Activated T-cell treated with anti-CD3 and anti-CD28 coated beads for 1 hour (primary cell): ENCODE data around the gene RAB11FIP2.
A peak's percentile ranks its signal among the peaks of the same experiment; 100 is the strongest.
"Not testable (repeated sequence)": the region's sequence is repeated elsewhere in the genome, so short reads cannot be mapped to it uniquely, and the experiment has no call there.

Experiments used
- DNase-seq: peaks from one replicate; pipeline ENCODE4 v3.0.0-alpha.2; 2020; ENCODE audit warnings: low read depth

RAB11FIP2 gene

GRCh38 chr10:118046395-118047156 is at the start of gene RAB11FIP2:
Gene RAB11FIP2, minus strand, starts transcription at chr10:118046941. Its CDS starts 778 bp downstream, at chr10:118046163.
- peak; percentile 95 for DNase-seq

- DNase-seq = no peak
These were observed 49.3 kb upstream of the RAB11FIP2 start for GRCh38 chr10:118096022-118096421.

- no peak for DNase-seq
These were observed 45.5 kb upstream of the RAB11FIP2 start for GRCh38 chr10:118092209-118092608.

- DNase-seq = no peak
These were observed 34.1 kb upstream of the RAB11FIP2 start for GRCh38 chr10:118080817-118081216.

GRCh38 chr10:118076705-118077104 is 30.0 kb upstream of the RAB11FIP2 start:
- DNase-seq = no peak

GRCh38 chr10:118072840-118073239 is 26.1 kb upstream of the RAB11FIP2 start:
- DNase-seq = no peak

GRCh38 chr10:118067389-118067788 is 20.6 kb upstream of the RAB11FIP2 start:
- DNase-seq = not testable (repeated sequence)

- no peak for DNase-seq
These were observed 16.1 kb upstream of the RAB11FIP2 start for GRCh38 chr10:118062798-118063238.

- no peak for DNase-seq
These were observed 11.6 kb upstream of the RAB11FIP2 start for GRCh38 chr10:118058371-118058770.

- no peak for DNase-seq
These were observed 10.6 kb upstream of the RAB11FIP2 start for GRCh38 chr10:118057361-118057760.

GRCh38 chr10:118054383-118054782 is 7.6 kb upstream of the RAB11FIP2 start:
- DNase-seq = no peak

GRCh38 chr10:118052816-118053215 is 6.1 kb upstream of the RAB11FIP2 start:
- DNase-seq = no peak

GRCh38 chr10:118047880-118048279 is 1.1 kb upstream of the RAB11FIP2 start:
- no peak for DNase-seq

- no peak for DNase-seq
These were observed 497 bp upstream of the RAB11FIP2 start for GRCh38 chr10:118047157-118047719.

GRCh38 chr10:118045837-118046394 is 825 bp downstream of the RAB11FIP2 start:
- DNase-seq = peak; percentile 4

GRCh38 chr10:118045158-118045836 is 1.4 kb downstream of the RAB11FIP2 start:
- no peak for DNase-seq

GRCh38 chr10:118042827-118043242 is 3.9 kb downstream of the RAB11FIP2 start:
- no peak for DNase-seq

- DNase-seq = no peak
These were observed 4.4 kb downstream of the RAB11FIP2 start for GRCh38 chr10:118042336-118042735.

- no peak for DNase-seq
These were observed 5.4 kb downstream of the RAB11FIP2 start for GRCh38 chr10:118041316-118041715.

GRCh38 chr10:118036281-118036875 is 10.4 kb downstream of the RAB11FIP2 start:
- no peak for DNase-seq

- no peak for DNase-seq
These were observed 11.3 kb downstream of the RAB11FIP2 start for GRCh38 chr10:118035354-118036005.

- no peak for DNase-seq
These were observed 11.9 kb downstream of the RAB11FIP2 start for GRCh38 chr10:118034791-118035261.
